HepG2 (cell line): ENCODE data around the gene DPY30. TPM values are rescaled to one million over a fixed set of nuclear protein-coding genes. Genes with fewer than 3 reads are reported as not detected.

Source experiments
- ATAC-seq: fragments of 200-7000 bp; cut with Tn5 transposase; 3 replicates; pipeline ENCODE4 v1.9.1; 2020; ENCODE audit warnings: mild to moderate bottlenecking, moderate library complexity
- BruUV-seq: library from RNA; stranded (reverse); fragments of 400-500 nt; replicated peaks from 2 replicates; lab custom pipeline; 2021; lab: Mats Ljungman, UMichigan
- CTCF ChIA-PET: fragments of 300-600 bp; formaldehyde crosslinking; extraction: SDS; loops from one replicate; lab custom pipeline; 2021; ENCODE audit warnings: low total read pairs, inconsistent platforms, low intra/inter-chr PET ratio; lab: Yijun Ruan, JAX
- POLR2A ChIA-PET: fragments of 350-600 bp; sonication (Branson Sonifier 250); formaldehyde crosslinking; loops from one replicate; lab custom pipeline; 2020; ENCODE audit warnings: antibody characterized with exemption, inconsistent platforms; lab: Yijun Ruan, JAX
- DNase-seq: peaks from one replicate; pipeline ENCODE4 v3.0.0-alpha.2; 2015; ENCODE audit warnings: low spot score
- FAIRE-seq: peaks from 3 replicates; lab custom pipeline; 2011; peaks lifted over from hg19 to GRCh38; lab: Jason Lieb, UNC
- H2AFZ ChIP-seq: one replicate; pipeline ENCODE4 v1.6.1; 2011; ENCODE audit warnings: low read length, inconsistent platforms
- H3K27ac ChIP-seq: fragments of 300-600 bp; 3 replicates; pipeline ENCODE4 v1.8.0; 2011; ENCODE audit warnings: mixed run types, mild to moderate bottlenecking, mixed read lengths, low read length, inconsistent platforms; ENCODE audit not compliant: insufficient read depth; ENCODE audit errors: extremely low read length
- H3K27me3 ChIP-seq, 2 experiments: fragments of 200-600 bp in 1 of 2; 2 replicates in 1 of 2; 3 replicates in 1 of 2; pipeline versions ENCODE4 v1.6.0 to v1.8.0; 2011; ENCODE audit warnings: low read length in 2 of 2, mild to moderate bottlenecking in 2 of 2, moderate library complexity in 2 of 2, inconsistent platforms in 1 of 2; ENCODE audit not compliant: insufficient read depth in 2 of 2, control insufficient read depth in 1 of 2
- H3K36me3 ChIP-seq, 2 experiments: fragments of 200-600 bp in 1 of 2; replicated peaks in 1 of 2; 2 replicates in 1 of 2; 3 replicates in 1 of 2; pipeline versions ENCODE4 v1.5.1 to v1.8.0; 2011; ENCODE audit warnings: low read length in 2 of 2, inconsistent platforms in 1 of 2; ENCODE audit not compliant: insufficient read depth in 2 of 2, control insufficient read depth in 1 of 2
- H3K4me1 ChIP-seq: 2 replicates; pipeline ENCODE4 v1.5.1; 2012; ENCODE audit warnings: low read length, inconsistent platforms; ENCODE audit not compliant: insufficient read depth
- H3K4me2 ChIP-seq: 2 replicates; pipeline ENCODE4 v1.6.0; 2011; ENCODE audit warnings: low read depth, low read length, inconsistent platforms
- H3K4me3 ChIP-seq, 3 experiments: fragments of 200-600 bp in 1 of 3; sonication (generic), shearing (Covaris generic) in 1 of 3; replicated peaks in 1 of 3; 2 replicates each; pipeline ENCODE4 v1.5.1; 2011 to 2016; ENCODE audit warnings: low read length in 3 of 3, inconsistent platforms in 2 of 3, low read depth in 2 of 3, mild to moderate bottlenecking in 2 of 3, control low read depth in 1 of 3, mixed read lengths in 1 of 3; ENCODE audit not compliant: insufficient read depth in 1 of 3
- H3K79me2 ChIP-seq: one replicate; pipeline ENCODE4 v1.6.1; 2011; ENCODE audit warnings: low read length, inconsistent platforms; ENCODE audit not compliant: insufficient read depth
- H3K9ac ChIP-seq: 2 replicates; pipeline ENCODE4 v1.6.0; 2011; ENCODE audit warnings: mild to moderate bottlenecking, low read depth, low read length, inconsistent platforms; ENCODE audit not compliant: insufficient read depth
- H3K9me3 ChIP-seq: 2 replicates; pipeline ENCODE4 v1.5.1; 2012; ENCODE audit warnings: mild to moderate bottlenecking, low read length
- H4K20me1 ChIP-seq: 2 replicates; pipeline ENCODE4 v1.6.0; 2011; ENCODE audit warnings: inconsistent platforms, mild to moderate bottlenecking, low read length, moderate library complexity; ENCODE audit not compliant: insufficient read depth
- CBFB ChIP-seq: sonication (generic); formaldehyde crosslinking; IDR thresholded peaks from 2 replicates; pipeline ENCODE4 v1.4.0; 2020; ENCODE audit warnings: missing genetic modification reagents
- CENPBD1 ChIP-seq: sonication (generic); formaldehyde crosslinking; IDR thresholded peaks from 2 replicates; pipeline ENCODE4 v1.8.0; 2022; ENCODE audit warnings: missing genetic modification reagents, low read depth, mild to moderate bottlenecking, borderline replicate concordance
- DPF2 ChIP-seq: sonication (generic); formaldehyde crosslinking; IDR thresholded peaks from 2 replicates; pipeline ENCODE4 v1.4.0; 2020; ENCODE audit warnings: mild to moderate bottlenecking, low read depth, missing genetic modification reagents, borderline replicate concordance
- DR1 ChIP-seq: sonication (generic); formaldehyde crosslinking; IDR thresholded peaks from 2 replicates; pipeline ENCODE4 v1.8.0; 2021; ENCODE audit warnings: mild to moderate bottlenecking, missing genetic modification reagents, inconsistent platforms
- FOXA1 ChIP-seq, 2 experiments: fragments of 450-650 bp in 1 of 2; sonication (generic) in 1 of 2; formaldehyde crosslinking in 1 of 2; IDR thresholded peaks; 2 replicates each; pipeline versions ENCODE4 v1.4.0 to v1.6.1; 2016 to 2020; ENCODE audit warnings: missing genetic modification reagents in 1 of 2
- HMG20A ChIP-seq: IDR thresholded peaks from 2 replicates; pipeline ENCODE4 v1.6.1; 2016; ENCODE audit warnings: borderline replicate concordance
- HMG20B ChIP-seq: conservative IDR thresholded peaks from 2 replicates; pipeline ENCODE4 v1.6.1; 2016; ENCODE audit warnings: missing genetic modification reagents, missing compliant biosample characterization
- IRF9 ChIP-seq: sonication (generic); formaldehyde crosslinking; IDR thresholded peaks from 2 replicates; pipeline ENCODE4 v1.8.0; 2022; ENCODE audit warnings: missing genetic modification reagents, mild to moderate bottlenecking, borderline replicate concordance
- MXI1 ChIP-seq: IDR thresholded peaks from 3 replicates; pipeline ENCODE4 v1.6.1; 2012; ENCODE audit warnings: low read depth, low read length, inconsistent platforms, borderline replicate concordance
- PHF5A ChIP-seq: IDR thresholded peaks from one replicate; pipeline ENCODE4 v1.6.1; 2018; ENCODE audit warnings: low read depth, missing genetic modification reagents; ENCODE audit not compliant: unreplicated experiment
- REL ChIP-seq: sonication (generic); formaldehyde crosslinking; conservative IDR thresholded peaks from 2 replicates; pipeline ENCODE4 v1.8.0; 2022; ENCODE audit warnings: mild to moderate bottlenecking, missing genetic modification reagents, moderate library complexity
- TEAD3 ChIP-seq: optimal IDR thresholded peaks from 2 replicates; pipeline ENCODE3; 2016; ENCODE audit warnings: borderline replicate concordance
- ZBTB4 ChIP-seq: sonication (generic); formaldehyde crosslinking; IDR thresholded peaks from 2 replicates; pipeline ENCODE4 v1.4.0; 2020; ENCODE audit warnings: missing genetic modification reagents, mild to moderate bottlenecking, borderline replicate concordance
- ZKSCAN5 ChIP-seq: sonication (generic); formaldehyde crosslinking; IDR thresholded peaks from 2 replicates; pipeline ENCODE4 v1.5.1; 2020; ENCODE audit warnings: mild to moderate bottlenecking, missing genetic modification reagents
- ZNF224 ChIP-seq: sonication (generic); formaldehyde crosslinking; IDR thresholded peaks from 2 replicates; pipeline ENCODE4 v1.5.0; 2020; ENCODE audit warnings: mild to moderate bottlenecking, missing genetic modification reagents
- ZNF280D ChIP-seq: sonication (generic); formaldehyde crosslinking; IDR thresholded peaks from 2 replicates; pipeline ENCODE4 v1.5.1; 2020; ENCODE audit warnings: mild to moderate bottlenecking, missing genetic modification reagents
- ZNF317 ChIP-seq: sonication (generic); formaldehyde crosslinking; IDR thresholded peaks from 2 replicates; pipeline ENCODE4 v1.5.0; 2020; ENCODE audit warnings: mild to moderate bottlenecking, missing genetic modification reagents
- ZNF549 ChIP-seq: sonication (generic); formaldehyde crosslinking; IDR thresholded peaks from 2 replicates; pipeline ENCODE4 v1.5.0; 2020; ENCODE audit warnings: missing genetic modification reagents
- WGBS: methylation state at CpG from one replicate; pipeline ENCODE4 v1.1.6; 2017; ENCODE audit warnings: low lambda C conversion rate; 5-methylcytosine and 5-hydroxymethylcytosine counted together
- in situ Hi-C: cut with HindIII; loops from 2 replicates; pipeline ENCODE4 v1.10.0; 2017; ENCODE audit warnings: low pct_unique_long_range_greater_than_20kb; ENCODE audit not compliant: extremely low pct_ligation_motif_present
- intact Hi-C: fragments of 100-400 bp; cut with micrococcal nuclease; formaldehyde crosslinking; loops from one replicate; pipeline ENCODE4 v1.10.0; 2022; ENCODE audit not compliant: unreplicated experiment
- polyA plus RNA-seq, 8 experiments: library from polyadenylated mRNA; depleted of rRNA in 3 of 8; stranded (reverse) in 7 of 8; unstranded in 1 of 8; fragments of >200 nt; fragmentation: Illumina TruSeq in 4 of 8; extraction: Trizol in 4 of 8; gene quantifications; 2 replicates each; pipeline versions ENCODE4 v1.2.1 to v1.2.3, GENCODE V29; 2011 to 2016; ENCODE audit warnings: low read depth in 4 of 8, missing spikeins in 1 of 8, mixed read lengths in 1 of 8; ENCODE audit not compliant: insufficient read depth in 1 of 8
- total RNA-seq, 5 experiments: library from RNA; depleted of rRNA; stranded (reverse); fragments of >200 nt; fragmentation: Illumina TruSeq; extraction: Trizol; gene quantifications; 2 replicates each; pipeline ENCODE4 v1.2.3, GENCODE V29; 2016; ENCODE audit warnings: low read depth in 1 of 5

DPY30 gene
- total and polyA plus RNA-seq, 2 of the 13 experiments (the other 11 are each of a cell fraction or from before 2014, with no cell fraction given) = 98.1 to 118 TPM

GRCh38 chr2:32058130-32058529 lies 18.5 kb upstream of the DPY30 start:
- no peak overlapping the region for H3K27ac ChIP-seq
- H3K9ac ChIP-seq = no peak overlapping the region
- H3K36me3 ChIP-seq = no peaks in the 10 kb centered on the region
- peak; percentile 7; the same call in 1 of the 3 replicates for ATAC-seq
- H3K9me3 ChIP-seq = no peaks in the 10 kb centered on the region
- H3K27me3 ChIP-seq = no peaks in the 10 kb centered on the region; a peak in 1 of 5 replicates
- CTCF ChIA-PET = no interaction called here
- peaks cover 20% of the 10 kb centered on the region for H3K4me1 ChIP-seq
- no peak overlapping the region for H3K4me3 ChIP-seq
- no peak overlapping the region for H2AFZ ChIP-seq
- POLR2A ChIA-PET = interaction anchor here (0.6 to 2.9 kb wide), 3 partner anchors 16 to 92 kb away, joined by 3 to 8 read pairs (median 4); partner anchors contain the start of gene DPY30
- WGBS = 48% methylated on average over 2 of the region's 2 CpGs
- no peaks in the 10 kb centered on the region for H3K79me2 ChIP-seq
- FAIRE-seq = no peak
- intact Hi-C loops = no loop called here
- BruUV-seq = no TSS peak
- in situ Hi-C loops = no loop called here
- no peak overlapping the region for H3K4me2 ChIP-seq
- peak; percentile 61 for DNase-seq
- H4K20me1 ChIP-seq = no peaks in the 10 kb centered on the region
- no peak for TF ChIP-seq IRF9 (CRISPR knock-in tag)
- no peak for TF ChIP-seq ZNF224 (CRISPR knock-in tag)
- peak; percentile 14; the same call in 1 of the 2 replicates for TF ChIP-seq HMG20A (CRISPR knock-in tag)
- TF ChIP-seq TEAD3 = peak; percentile 45
- TF ChIP-seq ZBTB4 = no peak
- TF ChIP-seq ZNF317 (CRISPR knock-in tag) = no peak
- TF ChIP-seq ZKSCAN5 (CRISPR knock-in tag) = no peak
- no peak for TF ChIP-seq HMG20B
- no peak for TF ChIP-seq ZNF549
- no peak for TF ChIP-seq DPF2 (CRISPR knock-in tag)
- no peak for TF ChIP-seq DR1 (CRISPR knock-in tag)
- no peak for TF ChIP-seq ZNF280D (CRISPR knock-in tag)
- no peak for TF ChIP-seq CENPBD1 (CRISPR knock-in tag)
- TF ChIP-seq PHF5A (CRISPR knock-in tag) = no peak
- no peak for TF ChIP-seq MXI1
- no peak for TF ChIP-seq REL
- TF ChIP-seq FOXA1 (IDR thresholded peaks at IDR 0.05) = no peak
- no peak for TF ChIP-seq FOXA1 (CRISPR knock-in tag; IDR thresholded peaks at IDR 0.05)
- TF ChIP-seq CBFB = no peak
